Neutrophil (primary cell): ENCODE data around the gene HDGFL3.

Experiments
- H3K27ac ChIP-seq: fragments of 200-600 bp; sonication (generic); 2 replicates; pipeline ENCODE4 v1.5.1; 2016; ENCODE audit warnings: mild to moderate bottlenecking, moderate library complexity
- H3K27me3 ChIP-seq: fragments of 200-600 bp; sonication (generic); 2 replicates; pipeline ENCODE4 v1.6.0; 2016; ENCODE audit warnings: mild to moderate bottlenecking
- H3K36me3 ChIP-seq: fragments of 200-600 bp; sonication (generic); 2 replicates; pipeline ENCODE4 v1.5.1; 2017
- H3K4me1 ChIP-seq, 2 experiments: fragments of 200-600 bp in 1 of 2; sonication (generic) in 1 of 2; 1 replicate in 1 of 2; 2 replicates in 1 of 2; pipeline versions ENCODE4 v1.5.1 to v1.6.1; 2013 to 2016; ENCODE audit warnings: low read depth in 1 of 2, low read length in 1 of 2, mild to moderate bottlenecking in 1 of 2, moderate library complexity in 1 of 2; ENCODE audit not compliant: control insufficient read depth in 1 of 2, insufficient read depth in 1 of 2
- H3K4me3 ChIP-seq, 2 experiments: fragments of 200-600 bp in 1 of 2; sonication (generic) in 1 of 2; 1 replicate in 1 of 2; 2 replicates in 1 of 2; pipeline ENCODE4 v1.5.1; 2013 to 2016; ENCODE audit warnings: low read depth in 1 of 2, low read length in 1 of 2, mild to moderate bottlenecking in 1 of 2, moderate library complexity in 1 of 2
- H3K9me3 ChIP-seq: fragments of 200-600 bp; sonication (generic); 2 replicates; pipeline ENCODE4 v1.5.1; 2016
- TF ChIP-seq, protein P1 (sequence below): fragments of 200-600 bp; sonication (generic); IDR thresholded peaks from 2 replicates; pipeline ENCODE4 v1.5.1; 2016; ENCODE audit warnings: antibody characterized with exemption

Gene HDGFL3

DNA sequence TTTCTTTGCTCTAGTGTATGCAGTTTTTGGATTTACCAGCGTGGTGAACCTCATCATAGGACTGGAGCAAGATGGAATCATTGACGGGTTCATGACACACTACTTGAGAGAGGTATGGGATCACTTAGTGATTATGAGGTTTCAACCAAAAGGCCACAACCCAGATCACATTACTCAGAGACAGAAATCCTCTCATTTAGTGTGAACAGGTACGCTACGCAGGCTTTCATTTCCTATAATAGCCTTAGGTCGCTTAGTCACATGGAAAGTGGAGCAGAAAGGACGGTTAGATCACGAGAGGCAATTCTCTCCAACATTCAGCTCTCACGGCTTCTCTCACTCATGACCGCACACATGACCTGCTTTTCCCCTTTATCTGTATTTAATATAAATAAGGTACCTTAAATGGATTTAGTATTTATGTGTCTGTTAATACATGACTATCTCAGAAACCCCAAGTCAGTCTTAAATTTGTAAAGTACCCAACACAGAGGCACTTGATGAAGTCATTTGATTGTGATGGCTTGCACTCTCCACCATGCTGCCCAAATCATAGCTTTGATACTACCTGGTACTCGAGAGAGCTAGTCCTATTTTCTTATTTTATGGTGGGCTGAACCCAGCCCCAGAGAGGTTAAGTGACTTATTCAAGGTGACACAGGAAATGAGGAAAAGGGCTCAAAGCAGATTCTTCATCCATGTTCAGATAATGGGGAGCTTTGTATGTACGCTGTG, 91.6 kb downstream of the HDGFL3 start:
- H3K27ac ChIP-seq, result no peak overlapping the region
- no peaks in the 10 kb centered on the region for H3K27me3 ChIP-seq
- peaks cover 88% of the 10 kb centered on the region for H3K36me3 ChIP-seq
- TF ChIP-seq, protein P1, sequence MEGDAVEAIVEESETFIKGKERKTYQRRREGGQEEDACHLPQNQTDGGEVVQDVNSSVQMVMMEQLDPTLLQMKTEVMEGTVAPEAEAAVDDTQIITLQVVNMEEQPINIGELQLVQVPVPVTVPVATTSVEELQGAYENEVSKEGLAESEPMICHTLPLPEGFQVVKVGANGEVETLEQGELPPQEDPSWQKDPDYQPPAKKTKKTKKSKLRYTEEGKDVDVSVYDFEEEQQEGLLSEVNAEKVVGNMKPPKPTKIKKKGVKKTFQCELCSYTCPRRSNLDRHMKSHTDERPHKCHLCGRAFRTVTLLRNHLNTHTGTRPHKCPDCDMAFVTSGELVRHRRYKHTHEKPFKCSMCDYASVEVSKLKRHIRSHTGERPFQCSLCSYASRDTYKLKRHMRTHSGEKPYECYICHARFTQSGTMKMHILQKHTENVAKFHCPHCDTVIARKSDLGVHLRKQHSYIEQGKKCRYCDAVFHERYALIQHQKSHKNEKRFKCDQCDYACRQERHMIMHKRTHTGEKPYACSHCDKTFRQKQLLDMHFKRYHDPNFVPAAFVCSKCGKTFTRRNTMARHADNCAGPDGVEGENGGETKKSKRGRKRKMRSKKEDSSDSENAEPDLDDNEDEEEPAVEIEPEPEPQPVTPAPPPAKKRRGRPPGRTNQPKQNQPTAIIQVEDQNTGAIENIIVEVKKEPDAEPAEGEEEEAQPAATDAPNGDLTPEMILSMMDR, result no peak
- no peaks in the 10 kb centered on the region for H3K9me3 ChIP-seq
- H3K4me3 ChIP-seq, result no peak overlapping the region
- no peaks in the 10 kb centered on the region for H3K4me1 ChIP-seq

DNA sequence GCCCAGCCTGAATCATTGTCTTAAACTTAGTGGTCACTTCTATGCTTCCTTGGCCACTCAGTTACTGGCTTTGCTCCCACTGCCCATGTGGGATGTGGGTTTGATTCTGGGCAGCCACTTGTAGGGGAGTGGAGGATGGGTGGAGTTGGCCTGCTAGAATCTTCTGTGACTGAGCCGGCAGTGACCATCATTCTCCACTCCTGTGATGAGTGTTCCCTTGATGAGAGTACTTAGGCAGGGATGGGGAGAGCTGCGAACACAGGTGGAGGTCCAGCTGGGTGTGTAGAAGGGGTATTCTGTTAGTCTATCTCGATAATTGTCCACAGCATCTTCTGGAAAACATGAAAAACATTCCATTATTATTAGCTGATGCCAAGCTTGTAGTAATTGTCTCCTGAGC, 92.2 kb downstream of the HDGFL3 start:
- H3K36me3 ChIP-seq, result peaks cover 85% of the 10 kb centered on the region
- H3K27me3 ChIP-seq, result no peaks in the 10 kb centered on the region
- H3K9me3 ChIP-seq, result no peaks in the 10 kb centered on the region
- H3K4me3 ChIP-seq, result no peak overlapping the region
- TF ChIP-seq, protein P1, result no peak
- H3K4me1 ChIP-seq, result peaks cover 2% of the 10 kb centered on the region in 2 experiments
- H3K27ac ChIP-seq, result no peak overlapping the region

DNA sequence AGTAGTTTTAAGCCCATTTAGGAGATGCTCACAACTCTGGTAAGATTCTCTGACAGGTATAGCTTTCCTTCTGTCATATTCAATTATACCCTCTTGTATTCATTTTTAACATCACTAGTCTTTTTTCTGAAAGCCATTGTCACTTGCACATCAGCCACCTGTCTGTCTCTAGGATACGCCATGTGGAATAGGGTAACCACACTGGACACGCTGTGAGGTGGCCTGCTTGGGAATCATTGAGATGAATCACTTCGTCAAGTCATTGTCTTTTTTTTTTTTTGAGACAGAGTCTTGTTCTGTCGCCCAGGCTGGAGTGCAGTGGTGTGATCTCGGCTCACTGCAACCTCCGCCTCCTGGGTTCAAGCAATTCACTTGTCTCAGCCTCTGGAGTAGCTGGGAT, 92.8 kb downstream of the HDGFL3 start:
- H3K4me3 ChIP-seq, result no peak overlapping the region
- peaks cover 79% of the 10 kb centered on the region for H3K36me3 ChIP-seq
- H3K27ac ChIP-seq, result no peak overlapping the region
- H3K9me3 ChIP-seq, result no peaks in the 10 kb centered on the region
- H3K27me3 ChIP-seq, result no peaks in the 10 kb centered on the region
- H3K4me1 ChIP-seq, result peaks cover 6 to 8% of the 10 kb centered on the region in 2 experiments
- TF ChIP-seq, protein P1, result no peak

DNA sequence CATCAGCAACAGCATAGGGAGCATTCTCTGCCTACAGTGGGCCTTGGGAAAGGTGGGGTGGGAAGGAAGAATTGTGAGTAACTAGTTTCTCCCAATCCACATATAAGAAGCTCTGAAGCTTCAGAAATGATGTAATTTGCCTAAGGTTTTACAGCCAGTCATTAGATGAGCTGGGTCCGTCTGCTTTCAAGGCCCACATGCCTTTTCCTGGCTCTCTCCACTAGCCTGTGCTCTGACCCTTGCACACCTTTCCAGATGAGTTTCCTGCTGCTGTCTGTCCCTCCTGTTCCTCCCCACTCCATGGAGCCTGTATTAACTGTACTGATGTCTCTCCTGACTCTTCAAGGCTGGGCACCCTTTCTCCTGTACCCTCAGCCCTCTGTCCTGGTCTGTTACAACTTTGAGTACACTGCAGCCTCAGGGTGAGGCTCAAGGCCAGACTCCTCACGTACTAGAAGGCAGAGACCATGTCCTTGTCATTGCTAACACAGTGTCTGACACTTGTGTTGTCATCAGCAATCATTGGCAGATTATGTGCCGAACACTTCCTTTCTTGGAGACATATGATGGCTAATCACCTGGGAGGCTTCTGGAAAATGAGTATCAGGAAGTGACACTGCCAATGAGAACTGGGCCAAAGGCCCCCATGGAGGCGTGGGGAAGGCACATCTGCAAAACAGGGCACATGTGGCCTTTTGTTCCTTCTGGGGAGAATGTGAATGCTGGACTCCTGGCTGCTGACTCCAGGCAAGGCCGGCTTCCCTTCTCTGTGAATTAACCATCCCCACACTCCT, 93.5 kb downstream of the HDGFL3 start:
- no peaks in the 10 kb centered on the region for H3K27me3 ChIP-seq
- no peak overlapping the region for H3K4me3 ChIP-seq
- H3K9me3 ChIP-seq, result no peaks in the 10 kb centered on the region
- H3K4me1 ChIP-seq, result peaks cover 13 to 16% of the 10 kb centered on the region in 2 experiments
- TF ChIP-seq, protein P1, result no peak
- H3K36me3 ChIP-seq, result peaks cover 71% of the 10 kb centered on the region
- H3K27ac ChIP-seq, result no peak overlapping the region

DNA sequence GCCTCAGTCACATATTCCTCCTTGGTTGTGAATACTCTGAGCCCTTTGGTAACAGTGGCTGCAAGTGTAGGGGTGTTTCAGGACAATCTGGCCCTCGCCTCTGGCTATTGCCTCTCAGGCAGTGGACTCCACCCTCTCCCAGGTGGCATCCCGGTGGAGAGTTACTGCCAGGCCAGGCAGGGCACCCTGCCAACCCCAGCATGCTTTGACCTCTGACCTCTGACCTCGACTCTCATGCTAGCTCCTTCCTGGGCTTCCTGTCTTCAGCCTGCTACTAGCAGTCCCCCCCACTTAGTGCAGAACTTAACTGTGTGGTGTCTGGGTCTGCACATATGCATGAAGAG, 94.7 kb downstream of the HDGFL3 start:
- Histone ChIP-seq H3K4me1 (peaks cover 19 to 21% of the 10 kb centered on the region in 2 experiments), H3K27ac (no peak overlapping the region), H3K4me3 (no peak overlapping the region), H3K9me3 (no peaks in the 10 kb centered on the region), H3K27me3 (no peaks in the 10 kb centered on the region), H3K36me3 (peaks cover 60% of the 10 kb centered on the region)
- TF ChIP-seq, protein P1, result no peak
